GM23248 (cell line): Measurements from ENCODE around the gene ENAH. TPM values are rescaled to one million over a fixed set of nuclear protein-coding genes. Genes with fewer than 3 reads are reported as not detected.
"Not testable (repeated sequence)": the region's sequence is repeated elsewhere in the genome, so short reads cannot be mapped to it uniquely, and the experiment has no call there.

Experiments
- DNase-seq: peaks from one replicate; pipeline ENCODE4 v3.0.0-alpha.2; 2015
- H2AFZ ChIP-seq: fragments of 200-600 bp; sonication (generic); 2 replicates; pipeline ENCODE4 v1.6.1; 2016; ENCODE audit warnings: antibody characterized with exemption
- H3F3A ChIP-seq: fragments of 200-600 bp; sonication (generic); 2 replicates; pipeline ENCODE4 v1.6.1; 2016; ENCODE audit warnings: mild to moderate bottlenecking, antibody characterized with exemption, mixed run types; ENCODE audit not compliant: insufficient read depth
- H3K27ac ChIP-seq: fragments of 200-600 bp; sonication (generic); 2 replicates; pipeline ENCODE4 v1.5.1; 2016; ENCODE audit warnings: mild to moderate bottlenecking
- H3K27me3 ChIP-seq: fragments of 200-600 bp; sonication (generic); replicated peaks from 2 replicates; pipeline ENCODE4 v1.6.1; 2016; ENCODE audit warnings: mild to moderate bottlenecking; ENCODE audit not compliant: insufficient read depth
- H3K36me3 ChIP-seq: fragments of 200-600 bp; sonication (generic); 2 replicates; pipeline ENCODE4 v1.6.1; 2016; ENCODE audit warnings: low read depth, mild to moderate bottlenecking
- H3K4me1 ChIP-seq: fragments of 200-600 bp; sonication (generic); 2 replicates; pipeline ENCODE4 v1.6.1; 2016; ENCODE audit warnings: mild to moderate bottlenecking; ENCODE audit not compliant: insufficient read depth
- H3K4me2 ChIP-seq: fragments of 200-600 bp; sonication (generic); one replicate; pipeline ENCODE4 v1.6.1; 2016; ENCODE audit warnings: mild to moderate bottlenecking; ENCODE audit not compliant: unreplicated experiment
- H3K4me3 ChIP-seq: fragments of 200-600 bp; sonication (generic); 2 replicates; pipeline ENCODE4 v1.5.1; 2016; ENCODE audit warnings: mild to moderate bottlenecking
- H3K79me2 ChIP-seq: fragments of 200-600 bp; sonication (generic); 2 replicates; pipeline ENCODE4 v1.6.1; 2016; ENCODE audit warnings: mild to moderate bottlenecking; ENCODE audit not compliant: insufficient read depth
- H3K9ac ChIP-seq: fragments of 200-600 bp; sonication (generic); 2 replicates; pipeline ENCODE4 v1.6.1; 2016; ENCODE audit warnings: mild to moderate bottlenecking
- H3K9me2 ChIP-seq: fragments of 200-600 bp; sonication (generic); 2 replicates; pipeline ENCODE4 v1.6.1; 2016; ENCODE audit warnings: mixed run types, mild to moderate bottlenecking, moderate library complexity; ENCODE audit not compliant: insufficient read depth
- H3K9me3 ChIP-seq: fragments of 200-600 bp; sonication (generic); one replicate; pipeline ENCODE4 v1.6.1; 2017; ENCODE audit warnings: low read depth
- H4K20me1 ChIP-seq: fragments of 200-600 bp; sonication (generic); 2 replicates; pipeline ENCODE4 v1.6.0; 2016; ENCODE audit not compliant: insufficient read depth
- EZH2 ChIP-seq: fragments of 200-600 bp; sonication (generic); IDR thresholded peaks from 2 replicates; pipeline ENCODE4 v1.6.1; 2018; ENCODE audit warnings: antibody characterized with exemption, mild to moderate bottlenecking; ENCODE audit not compliant: insufficient read depth, poor library complexity, severe bottlenecking
- EZH2phosphoT487 ChIP-seq: fragments of 200-600 bp; sonication (generic); IDR thresholded peaks from 2 replicates; pipeline ENCODE4 v1.6.1; 2018; ENCODE audit warnings: antibody characterized with exemption, moderate library complexity, mild to moderate bottlenecking, low read depth; ENCODE audit not compliant: insufficient read depth
- WGBS, 2 experiments: methylation state at CpG; one replicate each; pipeline ENCODE4 v1.1.6; 2015 to 2017; ENCODE audit warnings: low lambda C conversion rate in 2 of 2, low coverage in 1 of 2; ENCODE audit errors: missing lambda C conversion rate in 2 of 2; 5-methylcytosine and 5-hydroxymethylcytosine counted together
- in situ Hi-C: fragments of 300-500 bp; cut with MboI; formaldehyde crosslinking; loops from 2 replicates; pipeline ENCODE4 v1.15.0; 2020
- polyA plus RNA-seq: library from polyadenylated mRNA; unstranded; fragments of >200 nt; fragmentation: Nextera tagmentation; extraction: Ambion mirVana; gene quantifications from 2 replicates; pipeline ENCODE4 v1.2.1, GENCODE V29; 2016
- total RNA-seq: library from RNA; depleted of rRNA; stranded (reverse); fragments of >200 nt; shearing (Covaris generic); gene quantifications from 2 replicates; pipeline ENCODE4 v1.2.3, GENCODE V29; 2014

ENAH gene
- total and polyA plus RNA-seq, 2 experiments from 2014 or later: 40.1 to 125 TPM

DNA sequence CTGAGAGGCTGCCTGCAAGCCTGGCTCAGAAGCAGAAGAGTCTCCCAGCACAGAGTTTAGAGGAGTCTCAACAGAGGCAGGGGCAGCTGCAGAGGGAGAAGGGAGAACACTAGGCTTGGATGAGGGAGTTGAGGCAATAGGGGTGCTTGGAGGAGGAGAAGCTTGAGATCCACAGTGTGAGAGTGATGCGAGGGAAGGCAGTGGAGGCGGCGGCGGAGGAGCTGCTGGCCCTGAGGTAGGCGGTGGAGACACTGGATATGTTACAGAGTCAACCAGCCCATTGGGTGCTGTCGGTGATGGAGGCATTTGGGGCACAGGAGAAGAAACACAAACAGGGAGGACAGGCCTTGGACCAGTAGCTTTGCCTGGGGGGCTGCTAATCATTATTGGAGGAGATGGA lies 135.7 kb downstream of the ENAH start:
- H3K27me3 ChIP-seq: no peaks in the 10 kb centered on the region
- no peak overlapping the region for H3K27ac ChIP-seq
- H3K9me3 ChIP-seq: no peaks in the 10 kb centered on the region
- WGBS, 2 experiments: 98 to 100% methylated on average over 5 to 6 of the region's 6 CpGs
- no peak for DNase-seq
- TF ChIP-seq EZH2phosphoT487 (no peak), EZH2 (no peak)
- H4K20me1 ChIP-seq: no peaks in the 10 kb centered on the region
- H3K4me1 ChIP-seq: no peaks in the 10 kb centered on the region
- H3K36me3 ChIP-seq: peaks cover 32% of the 10 kb centered on the region
- H3K9me2 ChIP-seq: no peaks in the 10 kb centered on the region
- no peak overlapping the region for H3K4me3 ChIP-seq
- peaks cover 30% of the 10 kb centered on the region; the same call in 1 of the 2 replicates for H3F3A ChIP-seq
- no peak overlapping the region for H3K4me2 ChIP-seq
- in situ Hi-C loops: no loop called here
- H3K9ac ChIP-seq: no peak overlapping the region
- no peak overlapping the region for H2AFZ ChIP-seq
- H3K79me2 ChIP-seq: peaks cover 84% of the 10 kb centered on the region

DNA sequence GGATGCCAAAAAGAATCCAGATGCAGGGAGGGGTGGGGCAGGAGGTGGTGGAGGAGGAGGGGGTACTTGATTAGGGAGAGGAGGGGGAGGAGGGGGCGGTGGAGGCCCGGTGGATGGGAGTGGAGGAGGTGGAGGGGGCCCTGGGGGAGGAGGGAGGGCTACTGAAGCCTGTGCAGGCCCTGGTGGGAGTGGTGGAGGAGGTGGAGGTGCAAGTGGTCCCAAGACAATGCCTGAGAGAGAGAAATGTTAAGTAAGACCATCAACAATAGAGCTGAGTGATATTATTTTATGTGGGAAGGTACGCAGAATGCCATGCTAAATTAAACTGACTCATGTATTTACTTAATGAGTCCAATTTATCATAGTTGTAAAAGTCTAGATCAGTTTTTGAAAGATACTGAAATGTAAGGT lies 138.2 kb downstream of the ENAH start:
- peaks cover 81% of the 10 kb centered on the region for H3K79me2 ChIP-seq
- TF ChIP-seq EZH2phosphoT487 (no peak), EZH2 (no peak)
- no peak overlapping the region for H3K4me2 ChIP-seq
- H2AFZ ChIP-seq: no peak overlapping the region
- no peak overlapping the region for H3K4me3 ChIP-seq
- peaks cover 42% of the 10 kb centered on the region for H3F3A ChIP-seq
- in situ Hi-C loops: no loop called here
- WGBS, 2 experiments: 49 to 100% methylated on average over 1 to 3 of the region's 3 CpGs
- H3K36me3 ChIP-seq: peaks cover 47% of the 10 kb centered on the region
- H3K27me3 ChIP-seq: no peaks in the 10 kb centered on the region
- H3K9me2 ChIP-seq: no peaks in the 10 kb centered on the region
- peaks cover 4% of the 10 kb centered on the region for H3K4me1 ChIP-seq
- no peaks in the 10 kb centered on the region for H3K9me3 ChIP-seq
- DNase-seq: no peak
- no peak overlapping the region for H3K9ac ChIP-seq
- H4K20me1 ChIP-seq: no peaks in the 10 kb centered on the region
- no peak overlapping the region for H3K27ac ChIP-seq

DNA sequence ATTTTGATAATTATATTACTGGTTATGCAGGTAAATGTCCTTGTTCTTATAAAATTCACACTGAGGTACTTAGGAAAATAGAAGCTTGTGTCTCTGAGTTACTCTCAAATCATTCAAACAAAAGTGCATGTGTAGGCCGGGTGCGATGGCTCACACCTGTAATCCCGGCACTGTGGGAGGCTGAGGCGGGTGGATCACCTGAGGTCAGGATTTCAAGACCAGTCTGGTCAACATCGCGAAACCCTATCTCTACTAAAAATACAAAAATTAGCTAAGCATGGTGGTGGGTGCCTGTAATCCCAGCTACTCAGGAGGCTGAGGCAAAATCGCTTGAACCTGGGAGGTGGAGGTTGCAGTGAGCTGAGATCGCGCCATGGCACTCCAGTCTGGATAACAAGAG lies 139.3 kb downstream of the ENAH start:
- H2AFZ ChIP-seq, H3K4me2 ChIP-seq, DNase-seq, H4K20me1 ChIP-seq, in situ Hi-C loops, H3K9me3 ChIP-seq, H3K4me3 ChIP-seq, H3K9ac ChIP-seq, H3K27me3 ChIP-seq, H3K9me2 ChIP-seq, H3K27ac ChIP-seq: not testable (repeated sequence)
- H3K79me2 ChIP-seq: peaks cover 70% of the 10 kb centered on the region
- H3K4me1 ChIP-seq: peaks cover 14% of the 10 kb centered on the region
- peaks cover 43% of the 10 kb centered on the region for H3K36me3 ChIP-seq
- peaks cover 48% of the 10 kb centered on the region for H3F3A ChIP-seq
- WGBS, 2 experiments: 93 to 97% methylated on average over 9 of the region's 9 CpGs

DNA sequence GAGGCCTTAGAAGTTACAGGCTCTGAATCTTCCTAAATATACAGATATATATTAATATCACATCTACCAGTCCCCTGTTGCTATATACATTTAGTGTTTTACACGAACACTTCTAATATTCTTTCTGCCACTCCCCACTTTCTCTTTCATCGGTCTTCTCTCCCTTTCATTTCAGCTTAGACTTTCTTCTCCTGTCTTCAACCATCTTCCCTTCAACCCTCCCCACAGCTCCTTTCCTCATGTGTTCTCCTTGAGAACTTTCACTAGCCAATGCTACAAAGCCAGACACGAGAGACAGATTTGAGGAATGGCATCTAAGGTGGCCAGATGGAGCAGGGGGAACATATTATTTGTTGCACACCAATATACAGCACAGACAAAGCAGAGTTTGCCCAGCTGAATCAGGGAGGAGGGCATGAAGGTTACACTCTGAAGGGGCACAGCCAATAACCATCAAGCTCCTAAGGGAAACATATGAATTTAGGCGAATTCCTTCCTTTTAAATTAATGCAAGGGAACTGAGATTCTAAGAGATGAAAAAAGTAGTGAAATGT lies 141.0 kb downstream of the ENAH start:
- DNase-seq: no peak
- H3K4me2 ChIP-seq: no peak overlapping the region
- TF ChIP-seq EZH2 (no peak), EZH2phosphoT487 (no peak)
- WGBS, 2 experiments: 91 to 94% methylated on average over 4 of the region's 4 CpGs
- H2AFZ ChIP-seq: no peak overlapping the region
- no peaks in the 10 kb centered on the region for H3K27me3 ChIP-seq
- in situ Hi-C loops: no loop called here
- no peaks in the 10 kb centered on the region for H3K9me3 ChIP-seq
- H3K9ac ChIP-seq: no peak overlapping the region
- H3K4me1 ChIP-seq: peaks cover 24% of the 10 kb centered on the region
- H3K4me3 ChIP-seq: no peak overlapping the region
- peaks cover 58% of the 10 kb centered on the region for H3K79me2 ChIP-seq
- H3F3A ChIP-seq: peaks cover 44% of the 10 kb centered on the region
- H3K9me2 ChIP-seq: no peaks in the 10 kb centered on the region
- no peak overlapping the region for H3K27ac ChIP-seq
- H3K36me3 ChIP-seq: peaks cover 31% of the 10 kb centered on the region
- peaks cover 3% of the 10 kb centered on the region; the same call in 1 of the 2 replicates for H4K20me1 ChIP-seq

DNA sequence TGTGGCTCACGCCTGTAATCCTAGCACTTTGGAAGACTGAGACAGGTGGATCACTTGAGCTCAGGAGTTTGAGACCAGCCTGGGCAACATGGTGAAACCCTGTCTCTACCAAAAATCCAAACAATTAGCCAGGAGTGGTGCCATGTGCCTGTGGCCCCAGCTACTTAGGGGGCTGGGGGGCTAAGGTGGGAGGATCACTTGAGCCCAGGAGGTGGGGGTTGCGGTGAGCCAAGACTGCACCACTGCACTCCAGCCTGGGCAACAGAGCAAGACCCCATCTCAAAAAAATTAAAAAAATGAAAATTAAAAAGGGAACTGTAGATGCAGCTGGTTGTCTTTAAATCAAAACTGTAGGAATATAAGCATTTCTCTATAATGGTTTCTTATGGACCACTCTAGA lies 142.2 kb downstream of the ENAH start:
- H3K27ac ChIP-seq, H3K9me3 ChIP-seq, H3K27me3 ChIP-seq, H3K9ac ChIP-seq, H4K20me1 ChIP-seq, H2AFZ ChIP-seq, DNase-seq, in situ Hi-C loops, H3K9me2 ChIP-seq, H3K4me3 ChIP-seq, H3K4me2 ChIP-seq: not testable (repeated sequence)
- peaks cover 24% of the 10 kb centered on the region for H3K4me1 ChIP-seq
- peaks cover 49% of the 10 kb centered on the region for H3K79me2 ChIP-seq
- 98 to 100% methylated on average over 2 of the region's 2 CpGs for WGBS, 2 experiments
- peaks cover 40% of the 10 kb centered on the region for H3K36me3 ChIP-seq
- peaks cover 42% of the 10 kb centered on the region for H3F3A ChIP-seq
